Stimulated activated CD4-positive, alpha-beta T cell treated with anti-CD3 and anti-CD28 coated beads, Interleukin-2, amount 100 ng/mL, for 4 hours (primary cell): ENCODE results near the gene ABCC5.
"Not testable (repeated sequence)": the region's sequence is repeated elsewhere in the genome, so short reads cannot be mapped to it uniquely, and the experiment has no call there.

ENCODE experiments used
- DNase-seq: peaks from one replicate; pipeline ENCODE4 v3.0.0-alpha.2; 2020; ENCODE audit warnings: low read depth

The ABCC5 gene

DNA sequence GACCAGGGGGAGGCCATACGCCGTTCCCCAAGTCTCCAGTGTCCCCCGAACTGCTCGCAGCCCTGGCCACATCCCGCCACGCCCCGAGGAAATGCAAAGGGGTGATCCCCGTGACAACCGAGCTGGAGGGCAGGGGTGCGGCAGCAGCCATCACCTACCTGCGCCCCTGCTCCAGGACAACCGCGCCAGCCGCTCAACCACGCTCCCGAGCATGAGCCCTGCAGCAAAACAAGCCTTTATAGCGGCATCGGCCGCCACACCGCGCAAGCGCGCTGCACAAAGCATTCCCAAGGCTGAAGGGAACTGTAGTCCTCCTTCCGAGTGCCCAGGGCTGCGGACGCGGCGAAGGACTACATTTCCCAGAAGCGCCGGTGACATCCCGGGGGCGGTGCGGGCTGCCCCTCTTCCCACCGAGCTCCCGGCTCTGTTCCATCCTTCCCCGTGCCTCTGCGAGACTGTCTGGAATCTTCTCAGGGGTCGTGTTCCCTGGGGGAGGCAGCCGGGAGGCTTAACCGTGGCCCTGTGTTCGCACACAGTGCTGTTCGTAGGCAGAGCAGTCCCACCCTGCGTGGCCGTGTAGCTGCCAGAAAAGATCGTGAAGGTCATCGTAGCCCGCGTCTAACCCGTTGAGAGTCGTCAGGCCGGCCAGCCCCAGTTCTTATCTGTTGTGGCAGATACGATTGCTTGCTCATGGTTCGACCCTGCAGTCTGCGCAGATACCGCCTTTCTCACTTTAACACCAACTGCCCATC is at the start of gene ABCC5:
Gene ABCC5 (minus strand): TSS at position 213 of the 752 bp plus-strand sequence. CDS start 3,492 bp downstream, outside the sequence.
- peak; percentile 76 for DNase-seq

DNA sequence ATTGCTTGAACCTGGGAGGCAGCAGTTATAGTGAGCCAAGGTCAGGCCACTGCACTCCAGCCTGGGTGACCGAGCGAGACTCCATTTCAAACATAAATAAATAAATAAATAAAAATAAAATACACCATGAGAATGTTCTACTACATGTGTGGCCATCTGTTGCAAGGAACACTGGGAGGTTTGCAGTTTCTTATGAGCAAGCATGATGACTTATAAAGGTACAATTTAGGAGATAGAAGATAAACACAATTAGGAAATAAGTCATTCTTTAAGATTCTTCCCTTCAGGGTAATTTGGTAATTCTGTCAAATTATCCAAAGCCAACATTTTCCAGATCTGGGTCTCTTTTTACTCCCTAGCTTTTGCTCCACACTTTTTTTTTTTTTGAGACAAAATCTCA is 48.5 kb upstream of the ABCC5 start:
- DNase-seq, result no peak

DNA sequence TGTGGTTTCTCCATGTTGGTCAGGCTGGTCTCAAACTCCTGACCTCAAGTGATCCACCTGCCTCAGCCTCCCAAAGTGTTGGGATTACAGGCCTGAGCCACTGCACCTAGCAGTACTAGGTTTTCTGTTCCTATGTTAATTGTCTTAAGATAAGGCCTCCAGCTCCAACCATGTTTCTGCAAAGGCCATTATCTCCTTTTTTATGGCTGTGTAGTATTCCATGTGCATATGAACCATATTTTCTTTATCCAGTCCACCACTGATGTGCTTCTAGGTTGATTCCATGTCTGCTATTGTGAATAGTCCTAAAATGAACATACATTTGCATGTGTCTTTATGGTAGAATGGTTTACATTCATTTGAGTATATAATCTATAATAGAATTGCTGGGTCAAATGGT is 45.0 kb upstream of the ABCC5 start:
- DNase-seq, result no peak

DNA sequence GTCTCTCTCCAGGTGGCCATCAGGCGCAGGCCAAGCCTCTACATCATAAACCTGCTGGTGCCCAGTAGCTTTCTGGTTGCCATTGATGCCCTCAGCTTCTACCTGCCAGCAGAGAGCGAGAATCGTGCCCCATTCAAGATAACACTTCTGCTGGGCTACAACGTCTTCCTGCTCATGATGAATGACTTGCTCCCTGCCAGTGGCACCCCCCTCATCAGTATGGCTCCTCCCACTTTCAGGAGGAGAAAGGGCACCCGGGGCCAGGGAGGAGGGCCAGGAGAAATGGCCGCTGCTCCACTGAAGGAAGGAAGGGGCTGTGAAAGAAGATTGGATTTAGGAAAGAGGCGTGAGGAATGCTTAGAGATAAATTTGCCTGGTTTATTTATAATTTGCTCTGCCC is 41.7 kb upstream of the ABCC5 start:
- DNase-seq, result no peak

DNA sequence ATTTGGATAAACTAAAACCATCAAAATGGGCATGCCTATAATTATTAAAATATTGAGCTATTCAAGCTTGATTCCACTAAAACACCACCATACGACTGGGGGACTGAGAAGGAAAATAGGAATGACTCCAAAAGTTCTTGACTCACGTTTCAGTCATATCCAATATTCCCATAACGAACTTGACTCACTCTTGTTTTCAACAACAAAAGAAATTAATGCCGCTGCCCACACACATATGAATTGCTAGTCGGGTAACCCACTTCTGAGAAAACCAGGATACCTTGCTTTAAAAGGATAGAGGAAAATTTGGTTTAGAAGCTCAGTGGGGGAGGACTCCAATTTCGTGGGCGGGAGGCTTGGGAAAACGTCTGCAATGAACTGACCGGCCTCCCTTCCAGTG is 40.3 kb upstream of the ABCC5 start:
- DNase-seq, result no peak

DNA sequence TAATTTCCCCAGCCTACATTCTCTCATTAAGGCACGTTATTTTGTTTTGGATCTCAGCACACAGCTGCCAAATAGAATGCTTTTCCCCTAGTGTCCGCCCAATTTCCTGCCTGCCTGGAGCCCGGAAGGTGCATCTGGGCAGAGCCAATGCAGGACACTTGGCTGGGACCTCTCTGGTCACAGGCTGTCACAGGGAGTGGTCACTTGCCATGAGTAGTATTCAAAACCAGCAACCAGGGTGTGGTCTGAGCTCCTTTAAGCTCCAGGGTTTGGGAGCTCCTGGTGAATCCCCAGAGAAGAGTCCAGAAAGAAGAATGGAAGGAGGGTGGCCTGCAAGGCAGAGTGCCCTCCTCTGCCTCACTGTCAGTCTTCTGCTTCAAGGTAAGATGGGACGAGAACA is 35.1 kb upstream of the ABCC5 start, which contains the start of gene HTR3C:
Gene HTR3C (plus strand): TSS at position 281 of the 400 bp plus-strand sequence. CDS start 34 bp downstream, at position 315.
- no peak for DNase-seq

DNA sequence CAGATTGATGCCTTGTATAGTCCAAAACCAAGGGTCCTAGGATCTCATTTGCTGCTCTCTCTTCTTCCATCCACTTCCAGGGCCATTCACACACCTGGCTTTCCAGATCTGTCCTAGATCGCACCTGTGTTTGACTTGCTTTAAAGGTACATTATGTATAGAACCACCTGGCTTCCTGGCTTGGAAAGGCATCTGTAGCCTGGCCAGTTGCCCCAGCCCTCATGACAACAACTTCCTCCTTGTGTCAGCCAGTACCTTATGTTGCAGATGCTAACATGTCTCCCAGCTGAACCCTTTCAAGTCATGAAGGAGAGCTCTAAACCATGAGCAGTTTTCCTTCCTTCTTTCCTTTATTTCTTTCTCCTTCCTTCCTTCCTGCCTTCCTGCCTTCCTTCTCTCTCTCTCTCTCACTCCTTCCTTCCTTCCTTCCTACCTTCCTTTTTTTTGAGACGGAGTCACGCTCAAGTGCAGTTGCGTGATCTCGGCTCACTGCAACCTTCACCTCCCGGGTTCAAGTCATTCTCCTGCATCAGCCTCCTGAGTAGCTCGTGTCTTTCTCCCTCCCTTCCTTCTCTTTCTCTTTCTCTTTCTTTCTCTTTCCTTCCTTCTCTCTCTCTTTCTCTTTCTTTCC is 32.6 kb upstream of the ABCC5 start:
- no peak for DNase-seq

DNA sequence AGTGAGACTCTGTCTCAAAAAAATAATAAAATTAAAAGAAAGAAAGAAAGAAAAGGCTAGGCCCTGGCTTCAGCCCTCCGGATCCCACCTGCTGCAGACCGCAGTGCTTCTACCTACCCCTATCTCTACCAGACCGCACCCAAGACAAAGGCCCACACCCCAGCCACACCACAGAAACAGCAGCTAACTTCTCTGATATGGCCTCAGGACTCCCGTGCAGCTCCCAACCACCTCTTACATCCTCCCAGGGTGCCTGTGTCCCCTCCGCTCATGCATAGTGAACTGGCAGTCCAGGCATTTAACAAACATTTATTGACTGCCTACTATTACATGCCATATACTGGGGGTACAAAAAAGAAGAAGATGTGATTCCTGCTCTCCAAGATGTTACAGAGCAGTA is 28.3 kb upstream of the ABCC5 start:
- DNase-seq, result no peak

DNA sequence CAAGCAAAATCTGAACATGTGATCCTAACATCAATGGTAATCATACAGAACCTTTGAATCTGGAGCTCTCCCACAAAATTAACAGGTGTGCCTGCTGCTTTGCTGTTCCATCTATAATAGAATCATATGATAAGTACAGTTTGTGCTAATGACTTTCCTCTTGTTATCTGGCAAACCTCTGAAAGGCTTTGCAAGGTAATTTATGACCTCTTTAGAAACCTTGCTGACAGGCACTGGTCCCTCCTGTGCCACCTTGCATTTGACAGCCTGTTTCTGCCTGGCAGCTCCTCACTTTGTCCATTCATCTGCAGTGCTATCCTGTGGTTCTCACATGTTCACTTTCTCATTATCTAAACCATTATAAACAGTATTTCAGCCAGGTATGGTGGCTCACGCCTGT is 24.9 kb upstream of the ABCC5 start:
- DNase-seq, result no peak

DNA sequence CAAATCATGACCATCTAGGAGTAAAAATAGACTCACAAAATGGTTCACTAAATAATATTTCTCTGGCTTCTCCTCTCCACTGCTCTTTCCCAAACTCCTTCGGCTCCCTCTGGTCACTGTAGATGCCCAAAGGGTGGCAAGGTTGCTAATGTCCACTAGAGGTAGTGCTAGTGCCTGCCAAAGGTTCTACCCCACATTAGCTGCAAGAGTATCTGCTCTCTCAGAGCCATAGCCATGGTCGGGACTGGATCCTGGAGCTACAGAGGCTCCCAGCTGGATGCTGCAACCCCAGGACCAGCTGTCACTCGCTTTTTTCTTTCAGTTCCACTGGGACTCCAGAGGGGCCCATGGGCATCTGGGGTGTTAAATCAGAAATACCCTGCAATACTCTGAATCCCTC is 22.3 kb upstream of the ABCC5 start:
- DNase-seq, result no peak

DNA sequence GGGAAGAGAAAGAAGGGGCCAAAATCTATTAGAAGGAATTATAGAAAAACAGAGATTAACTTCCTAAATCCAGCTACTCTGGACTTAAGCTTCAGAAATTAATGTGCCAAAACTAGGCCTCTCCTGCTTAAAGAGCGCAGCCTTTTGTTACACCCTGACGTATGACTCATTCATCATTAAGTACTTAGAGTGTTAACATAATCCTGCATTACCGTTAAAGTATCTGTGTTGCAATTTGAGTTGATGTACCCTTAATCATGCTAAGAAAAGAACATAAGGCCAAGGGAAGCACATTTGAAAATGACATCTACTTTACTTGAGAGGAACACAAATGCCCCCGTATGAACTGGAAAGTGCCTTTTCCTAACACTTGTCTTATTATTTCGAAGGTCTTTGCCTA is 21.7 kb upstream of the ABCC5 start:
- DNase-seq, result no peak

DNA sequence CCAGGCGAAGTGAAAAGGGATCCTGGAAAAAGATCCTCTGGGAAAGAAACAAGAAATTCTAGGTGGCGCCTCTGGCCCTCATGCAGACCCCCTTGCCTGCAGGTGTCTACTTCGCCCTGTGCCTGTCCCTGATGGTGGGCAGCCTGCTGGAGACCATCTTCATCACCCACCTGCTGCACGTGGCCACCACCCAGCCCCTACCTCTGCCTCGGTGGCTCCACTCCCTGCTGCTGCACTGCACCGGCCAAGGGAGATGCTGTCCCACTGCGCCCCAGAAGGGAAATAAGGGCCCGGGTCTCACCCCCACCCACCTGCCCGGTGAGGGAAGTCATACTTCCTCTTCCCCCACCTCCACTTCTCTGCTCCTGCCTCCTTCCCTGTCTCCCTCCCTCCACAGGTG is 20.6 kb upstream of the ABCC5 start:
- not testable (repeated sequence) for DNase-seq

DNA sequence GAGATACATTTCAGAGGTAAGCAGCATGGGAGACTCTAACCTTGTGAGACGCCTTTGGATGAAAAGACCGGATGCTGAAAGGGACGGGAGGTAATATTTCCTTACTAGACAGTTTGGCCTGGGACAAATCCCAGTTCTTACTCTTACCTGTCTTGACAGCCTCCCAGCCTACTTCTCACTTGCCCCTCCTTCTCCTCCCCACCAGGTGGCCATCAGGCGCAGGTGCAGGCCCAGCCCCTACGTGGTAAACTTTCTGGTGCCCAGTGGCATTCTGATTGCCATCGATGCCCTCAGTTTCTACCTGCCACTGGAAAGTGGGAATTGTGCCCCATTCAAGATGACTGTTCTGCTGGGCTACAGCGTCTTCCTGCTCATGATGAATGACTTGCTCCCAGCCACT is 20.1 kb upstream of the ABCC5 start:
- no peak for DNase-seq

DNA sequence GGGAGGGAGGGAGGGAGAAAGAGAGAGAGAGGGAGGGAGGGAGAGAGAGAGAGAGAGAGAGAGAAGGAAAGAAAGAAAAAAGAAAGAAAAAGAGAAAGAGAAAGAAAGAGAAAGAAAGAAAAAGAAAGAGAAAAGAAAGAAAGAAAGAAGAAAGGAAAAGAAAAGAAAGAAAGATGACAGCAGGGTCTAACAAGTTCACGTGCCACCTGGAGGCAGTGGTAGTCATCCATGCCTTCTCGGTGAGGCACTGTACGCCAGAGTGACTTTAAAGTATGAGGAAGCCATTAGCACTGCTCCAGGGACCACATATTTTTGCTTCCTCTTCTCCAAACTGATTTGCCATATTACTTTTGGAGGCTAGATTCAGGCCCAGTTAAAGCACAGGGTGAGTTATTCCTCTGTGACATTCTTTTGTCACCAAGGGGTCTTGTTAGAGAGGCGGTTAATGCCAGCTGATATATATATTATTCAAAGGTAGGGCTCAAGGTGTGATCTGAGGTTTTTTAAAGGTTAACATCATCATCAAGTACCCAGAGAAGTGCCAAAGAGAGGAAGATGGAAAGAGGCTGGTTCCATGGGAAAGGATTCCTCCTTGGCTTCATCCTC is 13.6 kb upstream of the ABCC5 start, which contains the start of gene HTR3D:
Gene HTR3D (plus strand): TSS at position 556 of the 606 bp plus-strand sequence. CDS start 0 bp downstream, at position 556.
- DNase-seq, result no peak

DNA sequence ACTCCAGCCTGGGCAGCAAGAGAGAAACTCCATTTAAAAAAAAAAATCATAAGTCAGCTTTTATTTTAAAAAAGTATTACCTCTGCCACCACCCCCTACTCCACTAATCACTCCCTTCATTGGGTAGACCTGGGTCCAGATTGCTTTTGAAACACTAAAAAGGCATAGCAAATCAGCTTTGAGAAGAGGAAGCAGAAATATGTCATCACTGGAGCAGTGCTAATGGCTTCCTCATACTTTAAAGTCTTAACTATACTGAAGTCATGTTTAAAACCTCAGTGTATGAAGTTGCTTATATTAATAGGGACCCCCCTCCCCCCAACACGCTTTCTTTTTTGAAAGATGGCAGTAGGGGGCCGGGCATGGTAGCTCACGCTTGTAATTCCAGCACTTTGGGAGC is 12.9 kb upstream of the ABCC5 start:
- DNase-seq, result no peak

DNA sequence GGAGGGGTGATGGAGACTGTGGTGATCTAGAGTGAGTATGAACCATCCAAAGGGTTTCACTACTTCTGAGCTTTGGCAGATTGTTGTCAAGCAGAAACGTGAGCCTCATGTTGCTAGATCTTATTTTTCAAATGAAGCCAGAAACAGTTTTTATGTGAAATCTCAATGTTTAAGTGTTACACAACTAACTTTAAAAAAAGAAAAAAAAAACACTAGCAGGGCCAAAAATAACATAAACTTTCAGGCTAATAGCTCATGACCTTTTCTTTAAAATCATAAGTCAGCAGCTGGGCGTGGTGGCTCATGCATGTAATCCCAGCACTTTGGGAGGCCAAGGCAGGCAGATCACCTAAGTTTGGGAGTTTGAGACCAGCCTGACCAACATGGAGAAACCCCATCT is 11.8 kb upstream of the ABCC5 start:
- DNase-seq, result no peak

DNA sequence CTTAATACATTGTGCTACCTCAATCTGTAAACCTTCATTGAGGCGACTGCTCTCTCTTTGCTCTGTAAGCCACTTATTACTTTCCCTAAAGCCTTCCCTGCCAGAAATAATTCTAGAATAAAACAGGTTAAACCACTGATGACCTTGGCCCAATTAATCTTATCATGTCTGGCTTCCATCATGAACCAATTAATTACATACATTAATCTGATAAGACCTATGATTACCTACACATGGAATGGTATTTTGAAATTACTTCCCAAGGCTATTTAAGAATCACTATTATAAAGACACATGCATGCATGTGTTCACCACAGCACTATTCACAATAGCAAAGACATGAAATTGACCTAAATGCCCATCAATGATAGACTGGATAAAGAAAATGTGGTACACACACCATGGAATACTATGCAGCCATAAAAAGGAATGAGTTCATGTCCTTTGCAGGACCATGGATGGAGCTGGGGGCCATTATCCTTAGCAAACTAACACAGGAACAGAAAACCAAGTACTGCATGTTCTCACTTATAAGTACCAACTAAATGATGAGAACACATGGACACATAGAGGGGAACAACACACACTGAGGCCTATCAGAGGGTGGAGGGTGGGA is 10.7 kb upstream of the ABCC5 start:
- not testable (repeated sequence) for DNase-seq

DNA sequence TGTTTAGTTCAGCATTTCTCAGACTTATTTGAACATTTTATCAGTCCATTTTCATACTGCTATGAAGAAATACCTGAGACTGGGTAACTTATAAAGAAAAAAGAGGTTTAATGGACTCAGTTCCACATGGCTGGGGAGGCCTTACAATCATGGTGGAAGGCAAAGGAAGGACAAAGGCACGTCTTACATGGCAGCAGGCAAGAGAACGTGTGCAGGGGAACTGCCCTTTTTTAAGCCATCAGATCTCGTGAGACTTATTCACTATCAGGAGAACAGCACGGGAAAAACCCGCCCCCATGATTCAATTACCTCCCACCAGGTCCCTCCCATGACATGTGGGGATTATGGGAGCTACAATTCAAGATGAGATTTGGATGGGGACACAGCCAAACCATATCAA is 7.6 kb upstream of the ABCC5 start:
- not testable (repeated sequence) for DNase-seq

DNA sequence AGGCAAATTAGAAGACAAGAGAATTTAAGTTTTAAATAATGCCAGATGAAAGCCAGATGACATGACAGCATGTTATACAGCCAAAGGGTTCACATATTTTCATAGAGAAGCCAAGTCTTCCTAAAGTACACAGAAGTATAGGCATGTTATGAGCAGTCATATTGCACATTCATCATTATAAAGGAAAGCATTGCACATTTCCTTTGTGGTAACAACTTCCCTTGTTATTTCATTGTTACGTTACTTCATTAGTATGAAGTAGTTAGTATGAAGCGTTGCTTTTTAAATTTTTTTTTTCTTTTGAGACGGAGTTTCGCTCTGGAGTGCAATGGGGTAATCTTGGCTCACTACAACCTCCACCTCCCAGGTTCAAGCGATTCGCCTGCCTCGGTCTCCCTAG is 4.6 kb upstream of the ABCC5 start:
- no peak for DNase-seq

DNA sequence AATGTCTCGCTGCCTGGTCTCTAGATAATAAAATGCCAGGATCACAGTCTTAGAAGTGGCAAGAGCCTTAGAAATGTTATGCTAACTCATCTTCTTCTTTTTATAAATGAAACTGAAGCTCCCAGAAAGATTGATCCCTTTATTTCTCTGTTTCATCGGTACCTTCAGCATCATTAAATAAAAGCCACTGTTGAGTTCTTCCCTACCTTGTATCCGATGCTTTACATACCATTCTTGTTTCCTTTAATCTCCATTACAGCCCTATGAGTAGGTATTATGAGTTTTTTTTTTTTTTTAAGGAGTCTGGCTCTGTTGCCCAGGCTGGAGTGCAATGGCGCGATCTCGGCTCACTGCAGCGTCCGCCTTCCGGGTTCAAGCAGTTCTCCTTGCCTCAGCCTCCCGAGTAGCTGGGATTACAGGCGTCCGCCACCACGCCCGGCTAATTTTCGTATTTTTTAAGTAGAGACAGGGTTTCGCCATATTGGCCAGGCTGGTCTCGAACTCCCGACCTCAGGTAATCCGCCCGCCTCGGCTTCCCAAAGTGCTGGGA is 815 bp upstream of the ABCC5 start:
- DNase-seq, result no peak

DNA sequence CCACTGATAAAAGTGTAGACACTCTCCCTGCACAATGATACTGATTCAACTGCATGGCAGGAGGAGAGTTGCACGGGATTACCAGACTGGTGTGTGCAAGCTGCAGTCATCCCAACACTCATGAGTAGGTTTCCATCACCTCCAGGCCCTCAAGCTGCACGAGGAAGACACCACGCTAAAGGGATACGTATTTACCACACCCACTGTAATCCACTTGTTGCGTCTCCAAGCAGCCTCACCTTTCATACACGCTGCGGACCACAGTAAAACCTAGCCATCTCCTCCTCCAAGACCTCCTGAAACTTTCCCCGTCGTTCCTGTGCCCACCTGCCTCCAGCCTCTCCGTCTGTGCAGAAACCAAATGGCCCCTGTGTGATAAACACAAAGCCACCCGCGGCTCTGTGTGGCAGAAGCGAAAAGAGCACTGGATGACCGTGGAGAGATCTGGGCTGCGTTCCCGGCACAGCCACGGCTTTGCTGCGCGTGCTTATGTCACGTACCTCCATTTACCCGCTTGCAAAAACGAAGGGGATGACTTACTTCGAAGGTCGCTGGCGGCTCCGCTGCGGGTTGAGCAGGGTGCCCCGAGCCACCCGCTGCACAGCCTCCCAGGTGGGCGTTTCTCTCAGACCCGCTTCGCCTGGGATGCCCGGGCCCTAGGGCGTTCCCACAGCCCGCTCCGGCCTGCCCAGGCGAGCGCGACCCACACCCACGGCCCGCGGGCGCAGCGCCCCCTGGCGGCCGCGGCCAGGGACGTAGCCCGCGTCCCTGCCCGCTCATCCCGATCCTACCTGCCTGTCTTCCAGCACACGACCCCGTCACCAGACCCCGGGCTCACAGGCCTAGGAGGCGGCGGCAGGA is 643 bp downstream of the ABCC5 start:
- DNase-seq, result peak; percentile 13
